Measurements from ENCODE around the gene NAA20. TPM values are rescaled to one million over a fixed set of nuclear protein-coding genes. Genes with fewer than 3 reads are reported as not detected.
"Not testable (repeated sequence)": the region's sequence is repeated elsewhere in the genome, so short reads cannot be mapped to it uniquely, and the experiment has no call there.

NAA20 gene
- total RNA-seq, 1 donor from 2014 or later: 59.2 TPM

GRCh38 chr20:19986419-19986818 lies 30.7 kb upstream of the NAA20 start:
- no peak for DNase-seq
- ATAC-seq (ENCODE audit: poor library complexity): no peak

GRCh38 chr20:19987046-19987445 lies 30.1 kb upstream of the NAA20 start:
- intact Hi-C loops (cut with DNase I): no loop called here
- no peak for ATAC-seq (ENCODE audit: poor library complexity)
- DNase-seq: no peak

More at GRCh38 chr20:19986419-19986818, 30.7 kb upstream of the NAA20 start:
- intact Hi-C loops (cut with DNase I): no loop called here

- intact Hi-C loops (cut with DNase I): loop anchor here (5.0 to 10.0 kb wide), 3 partner anchors 106 to 296 kb away; no protein-coding TSS in a partner anchor
- DNase-seq (no peak), ATAC-seq (ENCODE audit: poor library complexity) (no peak)
Measured at GRCh38 chr20:19990850-19991249, 26.3 kb upstream of the NAA20 start.

- no peak for DNase-seq
- ATAC-seq (ENCODE audit: poor library complexity): no peak
- intact Hi-C loops (cut with DNase I): loop anchor here (5.0 to 10.0 kb wide), 3 partner anchors 107 to 297 kb away; no protein-coding TSS in a partner anchor
Measured at GRCh38 chr20:19991308-19991707, 25.9 kb upstream of the NAA20 start.

GRCh38 chr20:19991854-19992253 lies 25.3 kb upstream of the NAA20 start:
- ATAC-seq (ENCODE audit: poor library complexity) (no peak), DNase-seq (no peak)
- intact Hi-C loops (cut with DNase I): loop anchor here (5.0 to 10.0 kb wide), 3 partner anchors 107 to 297 kb away; no protein-coding TSS in a partner anchor

GRCh38 chr20:19992996-19993908 lies 23.9 kb upstream of the NAA20 start:
- intact Hi-C loops (cut with DNase I): loop anchor here (5.0 to 10.0 kb wide), 3 partner anchors 108 to 298 kb away; no protein-coding TSS in a partner anchor
- ATAC-seq (ENCODE audit: poor library complexity) (peak; percentile 62), DNase-seq (no peak)

GRCh38 chr20:19993958-19994669 lies 23.0 kb upstream of the NAA20 start:
- ATAC-seq (ENCODE audit: poor library complexity) (peak; percentile 83), DNase-seq (peak; percentile 66)
- intact Hi-C loops (cut with DNase I): loop anchor here (5.0 to 10.0 kb wide), 3 partner anchors 109 to 299 kb away; no protein-coding TSS in a partner anchor

- no peak for DNase-seq
- peak; percentile 41 for ATAC-seq (ENCODE audit: poor library complexity)
- intact Hi-C loops (cut with DNase I): loop anchor here (10.0 kb wide), 2 partner anchors 111 to 301 kb away; no protein-coding TSS in a partner anchor
Measured at GRCh38 chr20:19995220-19995863, 21.8 kb upstream of the NAA20 start.

GRCh38 chr20:19996222-19996621 lies 20.9 kb upstream of the NAA20 start:
- intact Hi-C loops (cut with DNase I): loop anchor here (10.0 kb wide), 2 partner anchors 111 to 301 kb away; no protein-coding TSS in a partner anchor
- no peak for DNase-seq
- ATAC-seq (ENCODE audit: poor library complexity): no peak

- DNase-seq: no peak
- intact Hi-C loops (cut with DNase I): loop anchor here (10.0 kb wide), 2 partner anchors 112 to 302 kb away; no protein-coding TSS in a partner anchor
- no peak for ATAC-seq (ENCODE audit: poor library complexity)
Measured at GRCh38 chr20:19996917-19997316, 20.2 kb upstream of the NAA20 start.

- intact Hi-C loops (cut with DNase I): loop anchor here (10.0 kb wide), 2 partner anchors 114 to 304 kb away; no protein-coding TSS in a partner anchor
- no peak for ATAC-seq (ENCODE audit: poor library complexity)
- DNase-seq: no peak
Measured at GRCh38 chr20:19998990-19999705, 18.0 kb upstream of the NAA20 start.

- intact Hi-C loops (cut with DNase I): no loop called here
- ATAC-seq (ENCODE audit: poor library complexity) (no peak), DNase-seq (no peak)
Measured at GRCh38 chr20:20000211-20000968, 16.8 kb upstream of the NAA20 start.

- ATAC-seq (ENCODE audit: poor library complexity) (peak; percentile 60), DNase-seq (no peak)
- intact Hi-C loops (cut with DNase I): no loop called here
Measured at GRCh38 chr20:20002101-20002998, 14.8 kb upstream of the NAA20 start.

GRCh38 chr20:20003031-20003954 lies 13.9 kb upstream of the NAA20 start:
- no peak for DNase-seq
- intact Hi-C loops (cut with DNase I): no loop called here
- peak; percentile 62 for ATAC-seq (ENCODE audit: poor library complexity)

- ATAC-seq (ENCODE audit: poor library complexity); DNase-seq; intact Hi-C loops (cut with DNase I): not testable (repeated sequence)
Measured at GRCh38 chr20:20003955-20004322, 13.2 kb upstream of the NAA20 start.
